Activated CD4-positive, alpha-beta T cell treated with anti-CD3 and anti-CD28 coated beads, Interleukin-2, amount 50 U/mL, for 4 hours (primary cell): ENCODE data around the gene SAMD9.
"Not testable (repeated sequence)": the region's sequence is repeated elsewhere in the genome, so short reads cannot be mapped to it uniquely, and the experiment has no call there.

Experiments
- DNase-seq, 2 experiments: peaks; one replicate each; pipeline ENCODE4 v3.0.0-alpha.2; 2020

The SAMD9 gene

GRCh38 chr7:93117852-93118530, at the start of gene SAMD9:
SAMD9 (minus strand) TSS chr7:93117979; CDS start chr7:93106097, 11,882 bp downstream.
- peak; percentile 37 to 38 for DNase-seq

DNA sequence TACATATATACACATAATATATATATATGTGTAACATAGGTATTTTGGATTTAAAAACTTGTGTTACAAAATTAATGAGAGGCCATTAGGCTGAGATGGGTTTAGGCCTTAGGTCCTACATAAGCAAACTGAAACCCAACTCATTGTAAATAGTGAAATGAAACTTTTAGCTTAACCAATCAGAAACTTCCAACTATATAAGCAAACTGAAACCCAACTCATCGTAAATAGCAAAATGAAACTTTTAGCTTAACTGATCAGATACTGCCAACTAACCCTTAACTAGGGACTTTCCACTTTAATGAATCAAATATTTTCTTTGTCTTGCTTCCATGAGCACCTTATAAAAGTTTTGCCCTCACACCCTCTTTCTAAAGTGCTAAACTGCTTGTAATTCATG, 47.7 kb upstream of the SAMD9 start:
- no peak for DNase-seq

GRCh38 chr7:93164766-93165165, 47.0 kb upstream of the SAMD9 start:
- DNase-seq: no peak

- DNase-seq: no peak
Observed at GRCh38 chr7:93161181-93161762, 43.5 kb upstream of the SAMD9 start.

DNA sequence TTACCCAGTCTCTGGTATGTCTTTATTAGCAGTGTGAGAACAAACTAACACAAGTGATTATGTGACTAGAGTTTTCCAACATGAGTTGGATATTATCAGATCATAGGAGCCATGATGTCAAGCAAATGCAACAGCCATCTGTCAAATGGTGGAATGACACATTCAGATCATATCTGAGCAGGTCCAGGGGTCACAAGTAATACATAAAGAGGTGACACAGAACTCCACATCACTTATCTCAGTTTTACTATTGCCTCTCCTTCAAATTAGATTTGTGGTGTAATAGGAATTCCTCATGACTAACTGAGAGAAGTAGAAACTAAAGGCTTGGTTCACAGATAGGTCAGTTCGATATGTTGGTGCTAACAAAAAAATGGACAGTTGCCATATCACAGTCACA, 42.6 kb upstream of the SAMD9 start:
- no peak for DNase-seq

DNA sequence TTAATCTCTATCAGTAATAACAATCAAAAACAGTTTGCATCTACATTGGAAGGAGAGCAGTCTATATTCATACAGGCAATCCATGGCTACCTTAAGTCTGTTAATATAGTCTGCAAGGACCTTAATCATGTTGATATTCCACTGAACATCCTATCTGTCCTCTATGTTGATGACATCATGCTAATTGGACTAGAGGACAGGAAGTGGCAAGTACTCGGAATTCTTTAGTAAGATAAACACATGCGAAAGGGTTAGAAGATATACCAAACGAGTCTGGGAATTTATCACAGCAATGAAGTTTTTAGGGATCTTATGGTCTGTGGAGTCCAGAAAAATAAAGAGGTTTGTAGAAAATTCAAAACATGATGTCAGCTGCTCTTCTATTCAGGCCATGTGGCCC, 41.7 kb upstream of the SAMD9 start:
- no peak for DNase-seq

- DNase-seq: no peak
Observed at GRCh38 chr7:93156884-93157283, 39.1 kb upstream of the SAMD9 start.

DNA sequence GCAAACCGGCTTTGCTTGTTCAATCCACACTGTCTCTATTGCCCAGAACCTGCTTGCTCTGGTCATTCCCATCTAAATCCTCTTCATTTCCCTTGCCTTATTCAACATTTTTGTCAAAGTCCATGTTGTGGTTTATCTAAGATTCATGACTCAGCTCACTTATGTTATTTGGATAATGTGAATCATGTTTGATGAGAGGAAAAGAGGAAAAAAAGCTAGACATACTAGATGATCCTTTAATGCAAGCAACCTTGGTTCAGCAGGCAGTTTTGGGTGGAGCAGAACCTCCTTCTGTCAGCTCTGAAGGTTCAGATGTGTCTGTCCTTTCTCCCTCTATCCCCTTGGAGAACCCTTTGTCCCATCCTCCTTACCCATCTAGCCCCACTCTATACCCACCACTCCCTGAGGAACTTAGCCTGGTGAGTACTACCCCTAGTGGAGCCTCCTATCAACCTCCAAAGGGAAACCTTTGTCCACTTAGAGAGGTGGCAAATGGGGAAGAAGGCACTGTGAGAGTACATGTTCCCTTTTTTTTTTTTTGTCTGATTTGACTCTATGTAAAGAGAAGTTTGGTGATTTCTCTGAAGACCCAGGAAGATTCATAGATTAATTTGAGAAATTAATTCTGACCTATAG, 32.5 kb upstream of the SAMD9 start:
- DNase-seq: no peak

- no peak for DNase-seq
Observed at GRCh38 chr7:93148727-93149126, 30.9 kb upstream of the SAMD9 start.

GRCh38 chr7:93148144-93148543, 30.4 kb upstream of the SAMD9 start, which contains the start of gene SAMD9L:
SAMD9L (minus strand) TSS chr7:93148385; CDS start chr7:93135971, 12,414 bp downstream.
- DNase-seq: no peak

DNA sequence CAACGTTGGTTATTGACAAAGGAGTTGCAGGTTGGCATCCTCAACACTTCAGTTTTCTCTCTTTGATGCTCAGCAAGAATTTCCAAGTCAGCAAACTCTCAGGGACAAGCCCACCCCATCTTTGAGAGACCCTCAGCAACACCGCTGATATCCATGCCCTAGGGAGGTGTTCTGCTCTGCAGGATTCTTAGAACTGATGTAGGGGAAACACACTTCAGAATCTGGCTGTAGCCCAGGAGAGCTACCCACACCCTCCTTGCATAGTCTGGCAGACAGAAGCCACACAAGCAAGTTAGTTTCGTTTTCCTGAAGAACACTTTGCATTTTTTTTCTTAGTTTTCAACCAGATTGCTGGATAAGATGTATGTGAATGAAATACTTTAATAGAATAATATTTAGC, 29.6 kb upstream of the SAMD9 start:
- DNase-seq: peak; percentile 11 to 31

GRCh38 chr7:93146472-93147141, 28.8 kb upstream of the SAMD9 start:
- DNase-seq: no peak

DNA sequence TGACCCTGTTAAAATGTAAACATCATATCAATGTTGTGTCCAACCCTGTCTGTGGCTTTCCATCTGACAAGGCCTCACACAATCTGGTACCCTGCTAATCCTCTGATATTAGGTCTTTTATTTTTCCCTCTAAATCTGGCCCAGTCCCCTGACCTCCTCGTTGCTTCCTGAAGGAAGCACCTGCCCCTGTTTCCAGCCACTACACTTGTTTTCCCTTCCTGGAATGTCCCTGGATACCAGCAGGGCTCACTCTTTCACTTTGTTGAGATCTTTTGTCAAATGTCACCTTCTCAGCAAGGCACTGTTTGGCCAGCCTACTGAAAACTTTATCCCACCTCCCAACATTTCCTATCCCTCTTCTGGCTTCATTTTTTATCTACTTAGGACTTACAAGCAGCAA, 28.3 kb upstream of the SAMD9 start:
- DNase-seq: no peak

DNA sequence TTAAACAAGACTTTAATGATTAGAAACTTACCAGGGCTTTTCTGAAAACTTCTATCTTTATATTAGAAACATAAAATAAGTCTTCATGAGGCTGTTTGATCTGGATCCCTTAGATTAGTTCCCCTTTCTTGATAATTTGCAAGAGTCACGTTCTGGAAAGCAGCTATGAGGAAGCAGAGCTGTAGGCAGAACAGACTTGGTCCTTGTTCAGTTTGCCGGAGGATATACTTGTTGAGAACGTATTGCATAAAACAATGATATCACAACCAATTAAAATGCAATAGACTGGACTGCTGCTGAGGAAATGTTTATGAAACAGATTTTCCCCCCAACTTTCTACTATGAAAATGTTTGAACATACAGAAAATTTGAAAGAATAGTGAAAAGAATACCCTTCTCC, 27.6 kb upstream of the SAMD9 start:
- DNase-seq: no peak

- no peak for DNase-seq
Observed at GRCh38 chr7:93142127-93142526, 24.3 kb upstream of the SAMD9 start.

GRCh38 chr7:93140582-93141191, 22.9 kb upstream of the SAMD9 start:
- no peak for DNase-seq

- no peak for DNase-seq
Observed at GRCh38 chr7:93138576-93138975, 20.8 kb upstream of the SAMD9 start.

- no peak for DNase-seq
Observed at GRCh38 chr7:93133005-93133404, 15.2 kb upstream of the SAMD9 start.

DNA sequence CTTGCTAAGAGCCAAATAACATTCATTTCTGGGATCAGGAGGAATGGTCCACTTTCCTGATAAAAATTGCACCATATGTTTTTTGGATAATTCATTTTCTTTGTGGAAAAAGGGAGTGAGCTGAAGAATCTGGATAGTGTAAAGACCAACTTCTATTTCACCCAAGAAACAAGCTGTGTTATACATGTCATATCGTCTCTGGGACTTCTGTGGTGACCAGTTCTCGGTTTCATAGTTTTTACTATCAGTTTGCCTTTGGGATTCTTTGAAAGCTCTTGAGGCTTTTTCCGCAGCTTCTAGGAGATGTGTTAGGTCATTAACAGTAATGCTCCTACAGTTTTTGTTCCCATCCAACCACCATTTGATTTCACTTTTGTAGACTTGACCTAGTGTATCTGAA, 14.4 kb upstream of the SAMD9 start:
- no peak for DNase-seq

DNA sequence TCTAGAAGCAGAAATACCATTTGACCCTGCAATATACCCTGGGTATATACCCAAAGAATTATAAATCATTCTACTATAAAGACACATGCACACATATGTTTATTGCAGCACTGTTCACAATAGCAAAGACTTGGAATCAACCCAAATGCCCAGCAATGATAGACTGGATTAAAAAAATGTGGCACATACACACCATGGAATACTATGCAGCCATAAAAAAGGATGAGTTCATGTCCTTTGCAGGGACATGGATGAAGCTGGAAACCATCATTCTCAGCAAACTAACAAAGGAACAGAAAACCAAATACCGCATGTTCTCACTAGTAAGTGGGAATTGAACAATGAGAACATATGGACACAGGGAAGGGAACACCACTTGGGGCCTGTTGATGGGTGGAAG, 9.2 kb upstream of the SAMD9 start:
- not testable (repeated sequence) for DNase-seq

DNA sequence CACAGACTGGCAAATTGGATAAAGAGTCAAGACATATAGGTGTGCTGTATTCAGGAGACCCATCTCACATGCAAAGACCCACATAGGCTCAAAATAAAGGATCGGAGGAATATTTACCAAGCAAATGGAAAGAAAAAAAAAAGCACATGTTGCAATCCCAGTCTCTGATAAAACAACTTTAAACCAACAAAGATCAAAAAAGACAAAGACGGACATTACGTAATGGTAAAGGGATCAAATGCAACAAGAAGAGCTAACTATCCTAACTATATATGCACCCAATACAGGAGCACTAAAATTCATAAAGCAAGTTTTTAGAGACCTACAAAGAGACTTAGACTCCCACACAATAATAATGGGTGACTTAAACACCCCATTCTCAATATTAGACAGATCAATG, 5.8 kb upstream of the SAMD9 start:
- not testable (repeated sequence) for DNase-seq

- no peak for DNase-seq
Observed at GRCh38 chr7:93120592-93121549, 3.1 kb upstream of the SAMD9 start.
